ENCODE measurements around the gene ZFR. TPM values are rescaled to one million over a fixed set of nuclear protein-coding genes. Genes with fewer than 3 reads are reported as not detected.

Gene ZFR
- total RNA-seq, 1 donor from 2014 or later = 60.3 TPM

- no peak for DNase-seq
- H3K4me3 ChIP-seq = no peak overlapping the region
- intact Hi-C loops (cut with micrococcal nuclease) = no loop called here
- H3K36me3 ChIP-seq = no peaks in the 10 kb centered on the region
- no peak overlapping the region for H3K27ac ChIP-seq (replicated peaks)
- no peaks in the 10 kb centered on the region for H3K27me3 ChIP-seq (ENCODE audit: low read depth)
- no peak for TF ChIP-seq CTCF (IDR thresholded peaks at IDR 0.05; ENCODE audit: borderline replicate concordance)
- H3K4me1 ChIP-seq = no peaks in the 10 kb centered on the region
- peaks cover 6% of the 10 kb centered on the region for H3K9me3 ChIP-seq (replicated peaks)
Measured at GRCh38 chr5:32346869-32347268, 97.7 kb downstream of the ZFR start.

GRCh38 chr5:32343058-32343672 lies 101.4 kb downstream of the ZFR start:
- peaks cover 27% of the 10 kb centered on the region for H3K9me3 ChIP-seq (replicated peaks)
- DNase-seq = no peak
- H3K27ac ChIP-seq (replicated peaks) = no peak overlapping the region
- no peak overlapping the region for H3K4me3 ChIP-seq
- intact Hi-C loops (cut with micrococcal nuclease) = no loop called here
- no peaks in the 10 kb centered on the region for H3K27me3 ChIP-seq (ENCODE audit: low read depth)
- H3K36me3 ChIP-seq = no peaks in the 10 kb centered on the region
- TF ChIP-seq CTCF (IDR thresholded peaks at IDR 0.05; ENCODE audit: borderline replicate concordance) = no peak
- H3K4me1 ChIP-seq = no peaks in the 10 kb centered on the region

GRCh38 chr5:32342656-32343055 lies 101.9 kb downstream of the ZFR start:
- H3K4me1 ChIP-seq = no peaks in the 10 kb centered on the region
- H3K27ac ChIP-seq (replicated peaks) = no peak overlapping the region
- no peaks in the 10 kb centered on the region for H3K36me3 ChIP-seq
- intact Hi-C loops (cut with micrococcal nuclease) = no loop called here
- H3K27me3 ChIP-seq (ENCODE audit: low read depth) = no peaks in the 10 kb centered on the region
- H3K9me3 ChIP-seq (replicated peaks) = peaks cover 30% of the 10 kb centered on the region
- no peak for TF ChIP-seq CTCF (IDR thresholded peaks at IDR 0.05; ENCODE audit: borderline replicate concordance)
- H3K4me3 ChIP-seq = no peak overlapping the region
- DNase-seq = no peak

- H3K27ac ChIP-seq (replicated peaks) = no peak overlapping the region
- H3K27me3 ChIP-seq (ENCODE audit: low read depth) = no peaks in the 10 kb centered on the region
- TF ChIP-seq CTCF (IDR thresholded peaks at IDR 0.05; ENCODE audit: borderline replicate concordance) = no peak
- no peak overlapping the region for H3K4me3 ChIP-seq
- H3K9me3 ChIP-seq (replicated peaks) = peaks cover 24% of the 10 kb centered on the region
- DNase-seq = no peak
- intact Hi-C loops (cut with micrococcal nuclease) = no loop called here
- H3K4me1 ChIP-seq = no peaks in the 10 kb centered on the region
- H3K36me3 ChIP-seq = no peaks in the 10 kb centered on the region
Measured at GRCh38 chr5:32339878-32340277, 104.7 kb downstream of the ZFR start.

GRCh38 chr5:32339198-32339597 lies 105.3 kb downstream of the ZFR start:
- no peak for TF ChIP-seq CTCF (IDR thresholded peaks at IDR 0.05; ENCODE audit: borderline replicate concordance)
- Histone ChIP-seq H3K36me3 (no peaks in the 10 kb centered on the region), H3K4me1 (no peaks in the 10 kb centered on the region), H3K27me3 (ENCODE audit: low read depth) (no peaks in the 10 kb centered on the region), H3K4me3 (no peak overlapping the region), H3K9me3 (replicated peaks) (peaks cover 24% of the 10 kb centered on the region), H3K27ac (replicated peaks) (no peak overlapping the region)
- intact Hi-C loops (cut with micrococcal nuclease) = no loop called here
- DNase-seq = no peak

All from left ventricle myocardium inferior (tissue), 1 donor.